AG09319 (cell line): ENCODE measurements around the gene KLK12.

Experiments used
- DNase-seq: peaks from one replicate; pipeline ENCODE4 v3.0.0-alpha.2; 2010; ENCODE audit warnings: low read depth; ENCODE audit errors: extremely low read depth
- CTCF ChIP-seq: IDR thresholded peaks from 2 replicates; pipeline ENCODE4 v1.5.1; 2011; ENCODE audit warnings: low read depth, mild to moderate bottlenecking, inconsistent platforms, low read length, moderate library complexity

Gene KLK12

GRCh38 chr19:51065221-51065960 is 30.6 kb upstream of the KLK12 start:
- no peak for DNase-seq
- no peak for TF ChIP-seq CTCF

- DNase-seq, result no peak
- no peak for TF ChIP-seq CTCF
Observed at GRCh38 chr19:51064534-51065220, 29.9 kb upstream of the KLK12 start, which contains the start of gene KLK13. KLK13 (minus strand) TSS chr19:51065092; CDS start chr19:51065067, 25 bp downstream.

- no peak for TF ChIP-seq CTCF
- no peak for DNase-seq
Observed at GRCh38 chr19:51063664-51064063, 28.9 kb upstream of the KLK12 start.

- TF ChIP-seq CTCF, result no peak
- DNase-seq, result no peak
Observed at GRCh38 chr19:51060973-51061372, 26.2 kb upstream of the KLK12 start.

GRCh38 chr19:51060336-51060735 is 25.5 kb upstream of the KLK12 start:
- TF ChIP-seq CTCF, result no peak
- no peak for DNase-seq

GRCh38 chr19:51059715-51060114 is 24.9 kb upstream of the KLK12 start:
- no peak for DNase-seq
- no peak for TF ChIP-seq CTCF

GRCh38 chr19:51055866-51056265 is 21.1 kb upstream of the KLK12 start:
- DNase-seq, result no peak
- TF ChIP-seq CTCF, result no peak
